NCI-H524 (cell line): ENCODE measurements around the gene LHX4.

Source experiments
- DNase-seq, 2 experiments: peaks; one replicate each; lab custom pipeline; 2025; lab: John Stamatoyannopoulos, UW

Gene LHX4

DNA sequence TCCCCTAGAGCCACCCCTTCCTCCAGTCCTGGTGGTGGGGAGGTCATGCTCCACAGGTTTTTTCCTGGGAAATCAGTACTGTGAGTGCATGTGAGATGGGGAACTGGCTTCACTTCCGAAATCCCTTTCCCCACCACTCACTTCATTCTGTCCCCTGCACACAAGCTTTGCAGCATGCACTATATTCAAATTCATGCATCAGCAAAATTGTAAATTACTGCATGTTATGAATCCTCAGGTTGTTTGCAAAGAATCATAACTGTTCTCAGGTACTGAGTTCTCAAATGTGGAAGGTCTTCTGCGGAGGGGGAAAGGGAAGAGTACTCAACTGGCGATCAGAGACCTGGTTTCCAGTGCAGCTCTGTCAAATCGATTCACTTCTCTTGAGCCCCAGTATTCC lies 42.3 kb downstream of the LHX4 start:
- DNase-seq = no peak

DNA sequence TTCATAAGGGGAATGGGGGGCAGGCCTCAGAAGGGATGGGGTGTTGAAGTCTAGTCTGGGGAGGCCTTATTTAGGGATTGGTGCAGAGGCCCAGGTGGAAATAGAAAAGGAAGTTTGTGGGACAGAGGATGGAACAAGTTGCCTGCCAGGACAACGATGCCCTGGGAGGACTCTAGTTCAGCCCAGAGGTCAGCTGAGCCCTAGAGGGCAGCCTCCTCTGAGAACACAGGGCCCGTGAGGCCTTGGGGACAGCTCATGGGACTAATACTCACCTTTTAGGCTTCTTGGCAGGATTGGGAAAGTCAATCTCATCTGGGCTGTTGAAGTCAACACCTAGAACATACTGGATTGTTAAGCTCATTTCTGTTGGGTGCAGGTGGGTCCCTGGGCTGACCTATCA lies 43.0 kb downstream of the LHX4 start:
- DNase-seq = no peak

DNA sequence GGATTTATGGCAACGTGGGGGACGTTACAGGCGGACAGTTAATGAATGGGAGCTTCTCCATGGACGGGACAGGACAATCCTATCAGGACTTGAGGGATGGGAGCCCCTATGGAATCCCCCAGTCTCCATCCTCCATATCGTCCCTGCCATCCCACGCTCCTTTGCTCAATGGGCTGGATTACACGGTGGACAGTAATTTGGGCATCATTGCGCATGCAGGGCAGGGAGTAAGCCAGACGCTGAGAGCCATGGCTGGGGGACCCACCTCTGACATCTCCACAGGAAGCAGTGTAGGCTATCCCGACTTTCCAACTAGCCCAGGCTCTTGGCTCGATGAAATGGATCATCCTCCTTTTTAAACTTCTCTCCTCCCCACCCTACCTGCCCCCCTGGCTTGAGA lies 44.2 kb downstream of the LHX4 start:
- no peak for DNase-seq

DNA sequence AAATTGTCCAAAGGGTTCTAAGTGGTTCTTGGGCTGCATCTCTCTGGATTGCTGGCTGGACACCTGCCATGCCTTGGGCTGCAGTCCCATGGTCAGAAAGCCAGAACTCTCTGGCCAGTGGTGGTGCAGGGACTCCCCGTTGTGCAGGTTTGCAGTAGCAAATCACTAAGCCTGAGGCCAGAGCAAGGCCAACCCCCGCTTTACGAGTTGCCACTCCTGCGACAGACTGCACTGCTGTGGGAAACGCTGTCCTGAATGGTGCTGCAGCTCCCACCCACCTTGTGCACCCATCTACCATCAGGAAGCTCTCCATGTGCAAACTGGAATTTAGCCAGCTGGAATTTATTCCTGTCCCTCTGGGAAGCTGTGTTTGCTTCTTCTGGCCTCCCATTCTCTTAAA lies 45.7 kb downstream of the LHX4 start:
- DNase-seq = no peak

DNA sequence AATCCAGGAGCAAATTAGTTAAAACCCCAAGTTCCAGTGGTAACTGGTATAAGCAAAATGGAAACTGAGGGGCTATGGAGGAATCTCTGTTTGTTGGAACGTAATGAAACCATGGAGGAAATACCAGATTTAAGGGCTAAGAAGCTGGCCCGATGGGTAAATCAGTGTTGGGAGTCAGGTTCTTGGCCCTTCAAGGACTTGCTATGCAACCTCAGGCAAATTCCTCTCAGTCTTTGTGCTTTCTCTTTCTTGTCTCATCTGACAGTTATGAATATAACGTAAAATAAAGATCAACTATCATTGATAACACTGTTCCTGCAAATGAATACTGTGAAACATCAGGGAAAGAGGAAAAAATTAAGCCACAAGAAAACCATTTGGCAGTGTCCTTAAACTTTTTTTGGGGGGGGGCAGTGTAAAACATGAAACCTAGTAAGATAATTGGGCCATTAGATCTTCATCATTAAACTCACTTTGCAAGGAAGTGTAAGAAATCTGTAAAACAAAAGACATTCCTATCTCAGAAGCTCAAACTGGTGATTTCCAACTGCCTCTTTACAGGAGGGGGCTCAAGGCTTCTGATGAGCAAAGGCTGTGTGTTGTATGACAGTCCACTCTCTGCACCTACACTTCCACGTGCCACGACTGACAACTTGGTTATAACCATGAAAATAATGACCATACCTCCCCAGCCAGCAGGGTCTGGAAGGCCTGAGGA lies 47.6 kb downstream of the LHX4 start:
- no peak for DNase-seq

DNA sequence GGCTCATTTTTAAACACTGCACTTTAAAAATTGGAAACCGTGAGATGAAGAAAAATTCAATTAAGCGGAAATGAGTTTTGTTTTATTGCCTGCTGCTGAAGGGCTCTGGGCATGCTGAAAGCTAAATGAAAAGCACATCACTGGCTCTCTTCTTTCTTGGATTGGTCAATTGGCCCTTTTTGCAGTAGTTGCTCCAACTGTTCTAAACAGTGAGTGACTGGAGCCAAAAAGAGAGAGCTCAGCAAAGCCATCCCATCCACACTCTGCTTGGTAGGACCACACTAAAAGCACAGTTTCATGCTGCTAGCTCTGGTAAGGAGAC lies 48.1 kb downstream of the LHX4 start:
- no peak for DNase-seq

DNA sequence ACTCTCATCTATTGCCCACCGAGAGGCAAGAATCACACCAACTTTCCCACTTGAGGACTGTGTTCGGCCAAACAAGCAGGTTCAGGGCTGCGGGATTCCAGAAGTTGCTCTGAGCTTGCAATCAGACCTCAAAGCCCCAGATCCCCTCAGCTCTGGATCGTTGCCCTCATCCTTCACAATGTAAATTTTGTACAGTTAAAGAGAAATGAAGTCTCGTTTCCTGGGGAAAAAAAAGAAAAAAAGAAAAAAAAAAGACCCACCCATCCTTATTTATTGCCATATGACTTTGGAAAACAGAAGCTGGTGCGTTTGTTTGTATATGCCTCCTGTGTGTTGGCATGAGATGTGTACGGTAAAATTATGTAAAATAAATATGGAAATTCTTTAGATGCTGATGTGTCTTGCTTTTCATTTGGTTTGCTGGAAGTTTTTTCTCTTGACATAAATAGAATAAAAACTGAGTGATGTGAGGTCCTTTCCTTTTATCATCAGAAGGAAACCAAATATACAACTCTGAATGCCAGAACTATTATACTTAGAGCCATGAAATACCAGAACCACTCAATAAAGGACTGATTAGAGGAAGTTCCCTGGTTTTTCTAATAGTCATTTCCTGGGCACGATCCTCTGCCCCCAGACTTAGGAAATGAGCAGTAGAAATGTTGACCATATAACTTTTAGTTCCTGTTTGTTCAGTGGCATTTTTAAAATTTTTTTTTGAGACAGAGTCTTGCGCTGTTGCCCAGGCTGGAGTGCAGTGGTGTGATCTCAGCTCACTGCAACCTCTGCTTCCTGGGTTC lies 48.7 kb downstream of the LHX4 start:
- DNase-seq = no peak

DNA sequence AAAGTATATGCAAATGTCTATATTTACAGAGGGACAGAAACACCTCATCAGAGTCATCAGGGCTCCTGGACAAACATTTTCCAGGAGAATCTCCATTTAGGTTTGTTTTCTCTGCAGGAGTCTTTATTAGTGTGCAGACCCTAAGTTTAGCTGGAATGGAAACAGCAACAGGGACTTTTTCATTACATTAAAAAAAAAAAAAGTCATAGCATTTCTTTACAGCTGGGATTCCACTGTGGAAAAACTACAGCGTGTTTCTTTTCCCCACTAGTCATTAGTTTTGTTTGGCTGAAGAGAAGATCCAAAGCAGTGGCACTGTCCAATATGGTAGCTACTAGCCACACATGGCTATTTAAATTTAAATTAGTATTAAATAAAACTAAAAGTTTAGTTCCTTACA lies 49.6 kb downstream of the LHX4 start:
- DNase-seq = no peak

DNA sequence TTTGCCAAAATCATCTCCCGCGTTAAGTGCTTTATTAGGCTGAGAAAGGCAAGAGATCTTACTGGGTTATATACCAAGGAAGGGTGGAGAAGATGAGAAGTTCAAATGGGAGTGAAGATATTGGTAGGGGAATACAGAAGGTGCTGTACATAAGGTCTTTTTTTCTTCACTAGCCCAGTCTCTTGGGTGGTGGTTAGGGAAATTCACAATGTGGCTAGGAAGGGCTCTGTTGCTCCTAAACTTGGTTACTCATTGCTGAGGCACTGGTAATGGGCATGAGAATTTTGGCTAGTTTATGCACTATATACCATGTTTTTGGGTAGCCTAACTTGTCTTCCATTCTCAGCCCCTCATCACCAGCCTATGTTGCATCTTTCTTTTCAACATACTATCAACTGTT lies 50.6 kb downstream of the LHX4 start:
- DNase-seq = no peak

DNA sequence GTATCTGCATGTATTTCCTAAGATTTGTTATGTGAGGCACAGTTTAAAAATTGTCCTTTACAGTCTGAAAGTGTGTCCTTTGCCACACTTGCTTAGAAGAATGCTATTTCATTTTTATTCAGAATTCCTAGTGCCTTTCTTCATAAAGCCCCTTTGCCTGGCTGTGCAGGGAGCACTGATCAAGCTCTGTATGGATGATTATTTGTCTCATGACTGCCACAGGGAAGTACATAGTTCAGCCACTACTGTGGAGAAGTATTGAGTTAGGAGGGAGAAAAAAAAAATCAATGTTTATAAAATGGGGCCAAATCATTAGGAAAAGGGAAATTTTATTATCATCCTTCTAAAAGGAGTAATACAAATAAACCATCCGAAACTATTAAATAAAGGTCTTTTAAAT lies 51.4 kb downstream of the LHX4 start:
- DNase-seq = no peak

DNA sequence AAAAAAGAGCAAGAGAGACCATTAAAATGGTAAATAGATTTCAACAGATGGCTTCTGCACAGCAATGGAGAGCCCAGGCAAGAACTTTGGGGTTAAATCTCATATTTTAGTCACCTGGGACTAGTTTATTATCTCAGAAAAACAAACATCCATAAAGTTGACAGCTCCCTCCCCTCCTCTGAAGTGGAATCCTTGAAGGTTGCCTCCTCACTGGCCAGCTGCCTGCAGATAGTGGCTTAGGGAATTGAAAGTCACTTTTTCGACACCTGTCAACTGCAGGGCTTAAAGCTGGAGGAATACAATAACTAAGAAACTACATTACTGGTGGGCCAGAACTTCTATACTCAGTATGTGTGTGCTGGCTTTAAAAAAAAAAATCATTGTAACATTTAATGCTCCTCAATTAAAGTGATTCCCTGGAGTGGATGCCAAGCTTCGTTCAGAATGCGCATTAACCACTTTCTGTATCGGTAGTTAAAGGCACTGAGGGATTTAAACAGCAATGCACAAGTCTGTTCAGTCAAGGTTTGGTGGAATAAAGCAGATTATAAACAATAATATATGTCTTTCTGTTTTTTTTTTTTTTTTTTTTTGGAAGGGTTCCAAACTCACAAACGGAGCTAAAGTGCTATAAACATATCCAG lies 52.5 kb downstream of the LHX4 start:
- peak in 1 of 2 experiments; percentile 41 for DNase-seq

DNA sequence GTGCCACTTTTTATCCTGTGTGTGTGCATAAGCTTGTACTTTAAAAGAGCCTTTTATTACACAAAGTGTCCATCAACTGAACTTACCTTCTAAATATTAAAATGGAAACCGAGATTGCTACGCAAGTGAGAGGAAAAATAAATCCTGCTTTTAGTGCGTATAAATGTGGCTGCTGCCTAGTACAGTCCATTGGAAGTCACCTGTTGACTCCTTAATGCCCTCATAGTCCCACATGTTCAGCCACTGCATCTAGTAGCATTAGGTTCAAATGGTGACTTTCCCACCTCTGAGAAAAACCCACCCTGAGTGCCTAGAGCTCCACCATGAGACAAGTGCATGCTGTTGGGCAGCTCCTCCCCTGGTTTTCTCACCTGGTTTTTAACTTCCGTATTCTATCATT lies 53.0 kb downstream of the LHX4 start:
- no peak for DNase-seq

DNA sequence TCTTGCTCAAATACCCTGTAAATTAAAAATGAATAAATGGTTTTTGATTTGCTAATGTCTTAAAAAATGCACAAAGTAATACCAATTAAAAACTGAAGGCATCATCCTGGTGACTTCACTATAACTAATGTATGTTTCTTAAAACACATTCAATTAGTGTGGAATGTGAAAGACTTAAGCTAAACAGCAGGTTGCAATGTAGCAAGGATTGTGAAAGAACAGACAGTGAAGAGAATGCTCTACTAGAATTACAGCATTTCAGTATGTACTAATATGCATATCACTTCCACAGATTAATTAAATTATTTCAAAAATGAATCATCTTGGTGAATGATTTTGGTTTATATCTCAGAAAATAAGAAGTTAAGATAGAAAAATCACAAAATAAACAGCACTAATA lies 56.4 kb downstream of the LHX4 start:
- no peak for DNase-seq

DNA sequence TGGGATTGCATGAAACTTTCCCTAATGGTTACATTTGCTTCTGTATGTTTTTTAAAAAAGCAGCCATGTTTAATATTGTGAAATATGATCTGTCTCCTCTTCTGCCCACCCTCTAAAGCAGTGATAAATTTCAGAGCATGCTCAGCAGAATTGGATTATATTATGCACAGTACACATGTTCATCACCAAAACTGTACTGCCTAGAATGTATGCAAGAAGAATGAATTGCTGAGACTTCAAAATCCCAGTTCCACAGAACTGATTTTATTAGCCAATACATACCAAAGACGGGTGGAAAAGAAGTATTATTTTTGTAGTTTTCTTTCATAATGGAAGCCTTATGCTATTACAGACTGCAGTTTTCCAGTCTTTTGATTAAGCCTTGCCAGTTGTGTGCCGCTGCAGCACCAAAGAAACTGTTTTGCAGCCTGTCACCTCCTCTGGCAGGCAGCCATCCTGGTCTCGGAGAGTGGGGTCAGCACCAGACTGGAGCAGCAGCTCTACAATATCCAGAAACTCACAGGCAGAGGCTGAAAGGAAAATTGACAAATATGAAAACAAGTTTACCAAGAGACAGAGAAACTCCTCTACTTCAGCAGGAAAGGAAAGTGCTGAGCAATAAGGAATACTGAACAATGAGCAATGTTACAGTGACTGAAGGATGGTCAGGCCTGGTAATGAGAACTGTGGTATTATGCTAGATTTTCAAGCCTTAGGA lies 58.1 kb downstream of the LHX4 start:
- DNase-seq = peak in 1 of 2 experiments; percentile 48

DNA sequence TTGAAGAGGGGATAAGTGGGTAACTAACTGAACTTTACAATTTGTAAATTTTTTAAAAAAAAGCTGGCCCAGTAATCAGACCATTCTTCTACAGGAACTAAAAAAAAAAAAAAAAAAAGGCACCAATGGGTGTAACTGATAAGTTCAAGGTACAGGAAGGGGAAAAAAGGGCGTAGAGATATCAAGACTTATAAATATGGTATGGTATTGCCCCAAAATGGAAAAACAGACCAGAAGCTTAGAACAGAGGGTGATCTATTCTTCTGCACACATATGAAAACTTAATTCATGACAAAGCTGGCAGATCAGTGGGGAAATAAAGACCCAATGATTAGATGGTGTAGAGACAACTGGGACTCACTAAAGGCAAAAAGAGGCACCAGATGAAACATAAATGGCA lies 58.9 kb downstream of the LHX4 start:
- no peak for DNase-seq

DNA sequence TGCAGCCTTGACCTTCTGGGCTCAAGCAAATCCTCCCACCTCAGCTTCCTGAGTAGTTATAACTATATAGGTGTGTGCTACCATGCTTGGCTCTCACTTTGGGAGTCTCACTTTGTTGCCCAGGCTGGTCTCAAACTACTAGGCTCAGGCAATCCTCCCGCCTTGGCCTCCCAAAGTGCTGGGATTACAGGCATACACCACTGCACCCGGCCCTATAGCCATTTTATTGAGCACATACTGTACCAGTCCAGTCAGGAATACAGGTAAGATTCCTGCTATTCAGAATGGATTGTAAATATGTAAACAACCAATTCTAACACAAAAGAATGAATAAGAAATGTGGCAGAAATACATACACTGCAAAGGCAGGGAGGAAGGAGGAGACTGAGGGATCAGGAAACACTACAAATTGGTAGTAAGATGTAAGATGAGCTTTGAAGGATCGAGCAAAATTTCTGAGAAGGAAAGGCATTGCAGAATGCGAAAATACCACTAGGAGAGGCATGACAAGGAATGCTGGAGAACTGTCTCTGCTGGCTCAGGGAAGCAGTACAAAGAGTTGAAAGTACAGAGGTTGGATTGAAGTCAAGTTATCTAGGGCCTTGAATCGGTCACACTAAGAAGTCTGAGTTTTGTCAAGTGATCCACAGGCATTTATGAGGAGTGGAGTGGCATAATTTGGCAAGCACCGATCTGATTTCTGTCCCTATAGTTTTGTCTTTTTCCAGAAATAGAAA lies 60.4 kb downstream of the LHX4 start:
- no peak for DNase-seq

DNA sequence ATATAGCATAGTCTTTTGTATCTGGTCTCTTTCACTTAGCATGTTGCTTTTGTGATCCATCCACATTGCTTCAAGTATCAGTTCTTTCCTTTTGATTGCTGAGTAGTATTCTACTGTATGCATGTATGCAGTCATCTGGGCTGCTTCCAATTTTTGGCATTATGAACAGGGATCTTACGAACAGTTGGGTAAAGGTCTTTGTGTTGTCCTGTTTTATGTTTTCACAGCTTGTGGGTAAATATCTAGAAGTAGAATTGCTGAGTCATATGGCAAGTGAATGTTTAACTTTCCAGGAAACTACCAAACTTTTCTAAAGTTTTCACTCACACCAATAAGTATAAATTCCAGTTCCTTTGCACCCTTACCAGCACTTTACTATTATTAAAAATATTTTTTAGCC lies 60.9 kb downstream of the LHX4 start:
- DNase-seq = no peak

DNA sequence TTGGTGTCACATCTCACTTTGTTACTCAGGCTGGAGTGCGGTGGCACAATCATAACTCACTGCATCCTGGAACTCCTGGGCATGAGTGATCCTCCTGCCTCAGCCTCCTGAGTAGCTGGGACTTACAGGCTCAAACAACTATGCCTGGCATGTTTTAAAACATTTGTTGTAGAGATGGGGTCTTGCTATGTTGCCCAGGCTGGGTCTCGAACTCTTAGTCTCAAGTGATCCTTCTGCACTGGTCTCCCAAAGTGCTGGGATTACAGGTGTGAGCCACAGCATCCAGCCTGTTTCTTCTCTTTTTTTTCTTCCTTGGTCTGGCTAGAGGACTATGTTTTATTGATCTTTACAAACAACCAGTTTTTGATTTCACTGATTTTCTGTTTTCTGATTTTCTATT lies 64.6 kb downstream of the LHX4 start:
- no peak for DNase-seq

DNA sequence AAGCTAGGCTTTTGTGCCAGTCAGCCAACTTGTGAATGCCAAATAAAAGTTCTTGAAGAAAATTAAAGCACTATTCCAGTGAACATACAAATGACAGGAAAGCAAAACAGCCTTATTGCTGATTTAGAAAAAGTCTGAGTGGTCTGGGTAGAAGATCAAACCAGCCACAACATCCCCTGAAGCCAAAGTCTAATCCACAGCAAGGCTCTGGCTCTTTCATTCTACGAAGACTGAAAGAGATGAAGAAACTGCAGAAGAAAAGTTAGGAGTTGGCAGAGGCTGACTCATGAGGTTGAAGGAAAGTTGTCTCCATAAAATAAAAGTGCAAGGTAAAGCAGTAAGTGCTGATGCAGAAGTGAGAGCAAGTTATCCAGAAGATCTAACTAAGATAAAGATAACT lies 65.9 kb downstream of the LHX4 start:
- no peak for DNase-seq

DNA sequence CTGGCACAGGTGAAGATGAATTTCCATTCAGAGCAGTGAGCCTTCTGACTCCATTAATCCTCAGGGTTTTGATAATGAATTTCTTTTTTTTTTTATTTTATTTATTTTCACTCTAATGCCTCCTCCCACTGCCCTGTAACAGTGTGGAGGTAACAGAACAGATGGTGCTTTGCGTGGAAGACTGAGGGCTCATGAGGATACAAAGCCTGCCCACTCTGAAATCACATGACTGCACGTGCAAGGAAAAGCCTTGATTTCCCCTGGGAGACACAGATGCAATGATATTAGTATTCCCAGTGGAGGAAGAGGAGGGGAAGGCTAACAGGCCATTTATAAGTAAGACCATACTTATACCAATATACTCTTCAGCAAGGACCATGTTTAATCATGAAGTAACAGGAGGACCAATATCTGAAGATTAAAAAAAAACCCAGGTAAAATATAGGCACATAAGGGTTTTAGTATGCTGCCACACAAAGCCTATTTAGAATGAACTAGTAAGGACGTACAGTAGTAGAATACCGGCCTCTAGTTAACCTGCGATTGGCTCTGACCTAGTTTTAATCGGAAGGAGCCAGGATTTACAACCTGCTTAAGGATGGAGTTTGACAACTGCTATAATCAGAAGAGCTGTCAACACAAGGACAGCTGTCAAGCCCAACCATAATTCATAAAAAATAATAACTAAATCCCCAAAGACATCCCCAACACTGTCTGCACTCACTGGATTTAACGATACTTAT lies 69.6 kb downstream of the LHX4 start:
- peak; percentile 85 to 93 for DNase-seq

DNA sequence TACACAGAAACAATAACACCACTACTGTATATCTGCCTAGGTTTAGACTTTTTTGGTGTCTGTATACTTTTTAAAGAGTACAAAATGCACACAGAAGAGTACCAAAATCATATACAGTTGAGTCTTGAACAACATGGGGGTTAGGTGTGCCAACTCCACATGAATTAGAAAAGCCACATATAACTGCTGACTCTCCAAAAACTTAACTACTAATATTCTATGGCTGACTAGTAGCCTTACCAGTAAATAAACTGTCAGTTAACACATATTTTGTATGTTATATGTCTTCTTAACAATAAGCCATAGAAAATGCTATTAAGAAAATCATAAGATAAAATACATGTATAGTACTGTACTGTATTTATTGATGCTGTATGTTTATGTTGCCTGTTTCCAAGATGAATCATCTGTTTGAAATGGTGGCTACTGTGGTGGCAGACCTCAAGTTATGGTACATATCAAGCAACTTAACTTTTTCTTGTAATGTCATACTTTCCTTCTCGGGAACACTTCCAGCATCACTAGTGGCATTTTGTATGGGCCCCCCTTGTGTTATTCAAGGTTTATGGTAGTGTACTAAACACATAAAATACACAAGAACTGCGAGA lies 71.2 kb downstream of the LHX4 start:
- no peak for DNase-seq
